GM12878 (cell line): ENCODE measurements around the gene CAPN10. TPM values are rescaled to one million over a fixed set of nuclear protein-coding genes. Genes with fewer than 3 reads are reported as not detected.

Experiments
- ATAC-seq: fragments of 200-7000 bp; cut with Tn5 transposase; 3 replicates; pipeline ENCODE4 v1.9.1; 2020; ENCODE audit warnings: mild to moderate bottlenecking, moderate library complexity
- BruUV-seq: library from RNA; stranded (reverse); fragments of 400-500 nt; replicated peaks from 2 replicates; lab custom pipeline; 2021; lab: Mats Ljungman, UMichigan
- CTCF ChIA-PET: fragments of 300-600 bp; sonication (Branson Sonifier 250); formaldehyde crosslinking; extraction: SDS; loops from one replicate; lab custom pipeline; 2021; ENCODE audit warnings: inconsistent platforms; lab: Yijun Ruan, JAX
- POLR2A ChIA-PET: fragments of 350-600 bp; formaldehyde crosslinking; extraction: SDS; loops from one replicate; lab custom pipeline; 2021; ENCODE audit warnings: inconsistent platforms; lab: Charles Lee
- RAD21 ChIA-PET: fragments of 300-600 bp; sonication (Branson Sonifier 250); formaldehyde crosslinking; loops from one replicate; lab custom pipeline; 2023; ENCODE audit warnings: antibody characterized with exemption; ENCODE audit not compliant: unreplicated experiment; lab: Charles Lee
- SMC1A ChIA-PET: fragments of 300-600 bp; sonication (Branson Sonifier 250); formaldehyde crosslinking; loops from one replicate; lab custom pipeline; 2023; ENCODE audit not compliant: unreplicated experiment, uncharacterized antibody; lab: Charles Lee
- DNase-seq: peaks from one replicate; pipeline ENCODE4 v3.0.0-alpha.2; 2011; ENCODE audit warnings: low read depth, low spot score
- FAIRE-seq: peaks from 3 replicates; lab custom pipeline; 2011; peaks lifted over from hg19 to GRCh38; lab: Jason Lieb, UNC
- H2AFZ ChIP-seq: 2 replicates; pipeline ENCODE4 v1.6.0; 2011; ENCODE audit warnings: low read depth, low read length, control low read depth; ENCODE audit not compliant: control insufficient read depth
- H3K27ac ChIP-seq: 2 replicates; pipeline ENCODE4 v1.5.1; 2011; ENCODE audit warnings: control low read depth; ENCODE audit not compliant: control insufficient read depth, insufficient read depth
- H3K27me3 ChIP-seq, 2 experiments: replicated peaks in 1 of 2; 2 replicates each; pipeline versions ENCODE4 v1.6.0 to v1.6.1; 2011; ENCODE audit warnings: low read length in 1 of 2; ENCODE audit not compliant: control insufficient read depth in 2 of 2, insufficient read depth in 2 of 2
- H3K36me3 ChIP-seq, 2 experiments: 2 replicates each; pipeline ENCODE4 v1.5.1; 2011; ENCODE audit warnings: low read length in 1 of 2; ENCODE audit not compliant: control insufficient read depth in 2 of 2, insufficient read depth in 2 of 2
- H3K4me1 ChIP-seq: 2 replicates; pipeline ENCODE4 v1.6.1; 2011; ENCODE audit warnings: mild to moderate bottlenecking, low read length, moderate library complexity, mixed read lengths; ENCODE audit not compliant: control insufficient read depth, insufficient read depth
- H3K4me2 ChIP-seq: 2 replicates; pipeline ENCODE4 v1.6.0; 2011; ENCODE audit warnings: control low read depth; ENCODE audit not compliant: control insufficient read depth, insufficient read depth
- H3K4me3 ChIP-seq: fragments of 200-600 bp; sonication (generic); 2 replicates; pipeline ENCODE4 v1.5.1; 2016
- H3K79me2 ChIP-seq: 2 replicates; pipeline ENCODE4 v1.6.0; 2011; ENCODE audit warnings: low read length; ENCODE audit not compliant: control insufficient read depth, insufficient read depth
- H3K9ac ChIP-seq: 2 replicates; pipeline ENCODE4 v1.8.0; 2011; ENCODE audit warnings: low read length, control low read depth, mixed read lengths; ENCODE audit not compliant: control insufficient read depth, insufficient read depth
- H3K9me3 ChIP-seq: replicated peaks from 3 replicates; pipeline ENCODE4 v1.5.1; 2011; ENCODE audit warnings: mild to moderate bottlenecking, low read length; ENCODE audit not compliant: control insufficient read depth, insufficient read depth
- H4K20me1 ChIP-seq: 2 replicates; pipeline ENCODE4 v1.6.0; 2011; ENCODE audit not compliant: control insufficient read depth, insufficient read depth
- CBX3 ChIP-seq: fragments of 200-600 bp; sonication (generic); IDR thresholded peaks from 2 replicates; pipeline ENCODE4 v1.6.1; 2016; ENCODE audit warnings: low read depth, borderline replicate concordance
- CHD1 ChIP-seq: IDR thresholded peaks from 2 replicates; pipeline ENCODE4 v1.6.1; 2012; ENCODE audit warnings: low read depth, low read length, improper control_type of control experiment
- CREB1 ChIP-seq: IDR thresholded peaks from 2 replicates; pipeline ENCODE4 v1.6.1; 2012; ENCODE audit warnings: low read depth, mild to moderate bottlenecking, inconsistent platforms
- JUND ChIP-seq: IDR thresholded peaks from 2 replicates; pipeline ENCODE4 v1.6.1; 2012; ENCODE audit warnings: low read depth, mild to moderate bottlenecking, low read length, improper control_type of control experiment, moderate library complexity
- PML ChIP-seq: IDR thresholded peaks from 2 replicates; pipeline ENCODE4 v1.6.1; 2012; ENCODE audit warnings: low read length, inconsistent platforms
- RB1 ChIP-seq: fragments of 450-650 bp; formaldehyde crosslinking; IDR thresholded peaks from 2 replicates; pipeline ENCODE4 v1.6.1; 2017; ENCODE audit warnings: mild to moderate bottlenecking, borderline replicate concordance
- RCOR1 ChIP-seq: conservative IDR thresholded peaks from 2 replicates; pipeline ENCODE4 v1.6.1; 2012; ENCODE audit warnings: low read depth, low read length, improper control_type of control experiment
- SUZ12 ChIP-seq: fragments of 200-600 bp; sonication (generic); IDR thresholded peaks from one replicate; pipeline ENCODE4 v1.6.1; 2018; ENCODE audit warnings: antibody characterized with exemption, mild to moderate bottlenecking; ENCODE audit not compliant: unreplicated experiment
- TCF12 ChIP-seq: IDR thresholded peaks from 2 replicates; pipeline ENCODE4 v1.6.1; 2011; ENCODE audit warnings: low read depth, mild to moderate bottlenecking, low read length
- ZNF207 ChIP-seq: fragments of 450-650 bp; IDR thresholded peaks from 2 replicates; pipeline ENCODE4 v1.6.1; 2014; ENCODE audit warnings: antibody characterized with exemption, mild to moderate bottlenecking, borderline replicate concordance
- ZNF622 ChIP-seq: fragments of 450-650 bp; IDR thresholded peaks from 2 replicates; pipeline ENCODE4 v1.6.1; 2017; ENCODE audit warnings: mild to moderate bottlenecking, inconsistent platforms
- ZZZ3 ChIP-seq: IDR thresholded peaks from 2 replicates; pipeline ENCODE4 v1.6.1; 2011; ENCODE audit warnings: low read depth; ENCODE audit not compliant: control insufficient read depth, insufficient read length
- WGBS: methylation state at CpG from one replicate; pipeline ENCODE4 v1.1.6; 2016; ENCODE audit warnings: low lambda C conversion rate; ENCODE audit not compliant: insufficient replicate concordance, insufficient coverage; ENCODE audit errors: missing lambda C conversion rate; 5-methylcytosine and 5-hydroxymethylcytosine counted together
- in situ Hi-C: fragments of 300-500 bp; cut with MboI; formaldehyde crosslinking; loops from 9 replicates; pipeline ENCODE4 v1.14.3; 2018; ENCODE audit warnings: mixed read lengths
- intact Hi-C: fragments of 100-400 bp; cut with micrococcal nuclease; formaldehyde crosslinking; loops from one replicate; pipeline ENCODE4 v1.14.2; 2022; ENCODE audit not compliant: unreplicated experiment
- polyA plus RNA-seq, 11 experiments: library from polyadenylated mRNA; depleted of rRNA in 4 of 11; unstranded in 6 of 11; stranded (reverse) in 5 of 11; fragments of >200 nt; fragmentation: Nextera tagmentation in 4 of 11; fragmentation: Illumina TruSeq in 1 of 11; extraction: Ambion mirVana in 4 of 11; extraction: Trizol in 1 of 11; gene quantifications; 1 replicate in 1 of 11; 2 replicates in 10 of 11; pipeline versions ENCODE4 v1.2.1 to v1.2.3, GENCODE V29; 2011 to 2016; ENCODE audit warnings: inconsistent platforms in 2 of 11, missing spikeins in 2 of 11, low read depth in 1 of 11
- total RNA-seq, 4 experiments: library from RNA; depleted of rRNA in 3 of 4; stranded (reverse); fragments of >200 nt in 3 of 4; fragmentation: Illumina TruSeq in 1 of 4; extraction: Trizol in 1 of 4; gene quantifications; 2 replicates each; pipeline versions ENCODE4 v1.2.1 to v1.2.3, GENCODE V29; 2013 to 2021
- TF ChIP-seq, protein P1 (sequence below): fragments of 450-650 bp; formaldehyde crosslinking; IDR thresholded peaks from 2 replicates; pipeline ENCODE4 v1.4.0; 2022; ENCODE audit warnings: mild to moderate bottlenecking, moderate library complexity
- TF ChIP-seq, protein P2 (sequence below): fragments of 450-650 bp; IDR thresholded peaks from 2 replicates; pipeline ENCODE4 v1.6.1; 2018; ENCODE audit warnings: borderline replicate concordance, mild to moderate bottlenecking; ENCODE audit not compliant: partially characterized antibody

CAPN10 gene
- total and polyA plus RNA-seq, 10 of the 15 experiments (the other 5 are each of a cell fraction or from before 2014, with no cell fraction given) = 0.37 to 40.6 (median 17.5) TPM

DNA sequence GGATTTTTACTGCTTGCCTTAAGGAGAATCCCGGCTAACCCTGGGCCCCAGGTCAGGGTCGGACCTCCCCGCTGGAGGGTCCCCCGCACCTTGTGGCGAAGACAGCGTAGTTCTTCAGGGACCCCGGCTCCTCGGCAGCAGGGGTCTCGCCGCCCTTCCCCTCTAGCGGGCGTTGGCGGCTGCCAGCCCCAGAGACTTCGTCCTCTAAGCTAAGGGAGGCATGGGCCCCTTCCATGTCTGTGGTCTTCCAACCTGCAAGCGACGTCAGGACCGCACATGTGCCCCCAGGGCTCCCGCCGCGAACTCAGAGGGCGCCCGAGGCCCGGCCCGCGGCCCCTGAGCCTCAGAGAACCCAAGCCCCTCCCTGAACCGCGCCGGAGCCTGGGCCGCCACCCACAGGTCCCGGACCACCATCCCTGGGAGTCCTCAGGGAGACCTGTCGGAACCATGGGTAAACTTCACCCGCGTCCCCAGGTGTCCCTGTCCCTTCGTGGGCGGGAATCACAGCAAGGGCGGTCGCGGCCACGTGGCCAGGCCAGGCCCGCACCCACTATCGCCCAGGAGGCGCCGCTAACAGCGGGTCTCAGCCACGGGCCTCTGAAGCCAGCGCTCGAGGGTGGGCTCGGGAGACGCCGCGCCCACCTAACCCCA, 29.3 kb upstream of the CAPN10 start:
- RAD21 ChIA-PET = interaction anchor here (1.5 to 11.7 kb wide), 3 partner anchors 8 to 43 kb away, joined by 5 to 206 read pairs (median 6); partner anchors contain the start of gene CAPN10
- H3K9me3 ChIP-seq = no peaks in the 10 kb centered on the region; the same call in 2 of the 3 replicates
- H3K9ac ChIP-seq = no peak overlapping the region
- TF ChIP-seq, protein P1, sequence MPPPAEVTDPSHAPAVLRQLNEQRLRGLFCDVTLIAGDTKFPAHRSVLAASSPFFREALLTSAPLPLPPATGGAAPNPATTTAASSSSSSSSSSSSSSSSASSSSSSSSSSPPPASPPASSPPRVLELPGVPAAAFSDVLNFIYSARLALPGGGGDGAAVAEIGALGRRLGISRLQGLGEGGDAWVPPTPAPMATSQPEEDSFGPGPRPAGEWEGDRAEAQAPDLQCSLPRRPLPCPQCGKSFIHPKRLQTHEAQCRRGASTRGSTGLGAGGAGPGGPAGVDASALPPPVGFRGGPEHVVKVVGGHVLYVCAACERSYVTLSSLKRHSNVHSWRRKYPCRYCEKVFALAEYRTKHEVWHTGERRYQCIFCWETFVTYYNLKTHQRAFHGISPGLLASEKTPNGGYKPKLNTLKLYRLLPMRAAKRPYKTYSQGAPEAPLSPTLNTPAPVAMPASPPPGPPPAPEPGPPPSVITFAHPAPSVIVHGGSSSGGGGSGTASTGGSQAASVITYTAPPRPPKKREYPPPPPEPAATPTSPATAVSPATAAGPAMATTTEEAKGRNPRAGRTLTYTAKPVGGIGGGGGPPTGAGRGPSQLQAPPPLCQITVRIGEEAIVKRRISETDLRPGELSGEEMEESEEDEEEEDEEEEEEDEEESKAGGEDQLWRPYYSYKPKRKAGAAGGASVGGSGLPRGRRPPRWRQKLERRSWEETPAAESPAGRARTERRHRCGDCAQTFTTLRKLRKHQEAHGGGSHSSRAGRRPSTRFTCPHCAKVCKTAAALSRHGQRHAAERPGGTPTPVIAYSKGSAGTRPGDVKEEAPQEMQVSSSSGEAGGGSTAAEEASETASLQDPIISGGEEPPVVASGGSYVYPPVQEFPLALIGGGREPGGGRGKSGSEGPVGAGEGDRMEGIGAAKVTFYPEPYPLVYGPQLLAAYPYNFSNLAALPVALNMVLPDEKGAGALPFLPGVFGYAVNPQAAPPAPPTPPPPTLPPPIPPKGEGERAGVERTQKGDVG = no peak
- TF ChIP-seq RCOR1 (no peak), PML (no peak), SUZ12 (no peak), ZNF207 (no peak), JUND (no peak), ZZZ3 (no peak), ZNF622 (no peak), CHD1 (no peak), CREB1 (no peak), CBX3 (no peak), TCF12 (no peak), RB1 (no peak)
- TF ChIP-seq, protein P2, sequence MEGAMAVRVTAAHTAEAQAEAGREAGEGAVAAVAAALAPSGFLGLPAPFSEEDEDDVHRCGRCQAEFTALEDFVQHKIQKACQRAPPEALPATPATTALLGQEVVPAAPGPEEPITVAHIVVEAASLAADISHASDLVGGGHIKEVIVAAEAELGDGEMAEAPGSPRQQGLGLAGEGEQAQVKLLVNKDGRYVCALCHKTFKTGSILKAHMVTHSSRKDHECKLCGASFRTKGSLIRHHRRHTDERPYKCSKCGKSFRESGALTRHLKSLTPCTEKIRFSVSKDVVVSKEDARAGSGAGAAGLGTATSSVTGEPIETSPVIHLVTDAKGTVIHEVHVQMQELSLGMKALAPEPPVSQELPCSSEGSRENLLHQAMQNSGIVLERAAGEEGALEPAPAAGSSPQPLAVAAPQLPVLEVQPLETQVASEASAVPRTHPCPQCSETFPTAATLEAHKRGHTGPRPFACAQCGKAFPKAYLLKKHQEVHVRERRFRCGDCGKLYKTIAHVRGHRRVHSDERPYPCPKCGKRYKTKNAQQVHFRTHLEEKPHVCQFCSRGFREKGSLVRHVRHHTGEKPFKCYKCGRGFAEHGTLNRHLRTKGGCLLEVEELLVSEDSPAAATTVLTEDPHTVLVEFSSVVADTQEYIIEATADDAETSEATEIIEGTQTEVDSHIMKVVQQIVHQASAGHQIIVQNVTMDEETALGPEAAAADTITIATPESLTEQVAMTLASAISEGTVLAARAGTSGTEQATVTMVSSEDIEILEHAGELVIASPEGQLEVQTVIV = no peak
- TF ChIP-seq, all 136 proteins: peak for 0
- 58% methylated on average over 32 of the region's 51 CpGs for WGBS
- H3K79me2 ChIP-seq = peaks cover 35% of the 10 kb centered on the region
- no peaks in the 10 kb centered on the region for H4K20me1 ChIP-seq
- peaks cover 33% of the 10 kb centered on the region for H3K4me1 ChIP-seq
- H3K36me3 ChIP-seq = peaks cover 0 to 10% of the 10 kb centered on the region in 2 experiments; a peak in 2 of 4 replicates
- intact Hi-C loops = no loop called here
- no peak overlapping the region for H3K27ac ChIP-seq
- no peak overlapping the region for H2AFZ ChIP-seq
- FAIRE-seq = no peak
- POLR2A ChIA-PET = interaction anchor here (1.0 to 2.7 kb wide), 2 partner anchors 8 to 28 kb away, joined by 3 to 8 read pairs; no protein-coding TSS in a partner anchor
- no TSS peak for BruUV-seq
- H3K4me2 ChIP-seq = peak overlapping the region; percentile 99
- in situ Hi-C loops = no loop called here
- SMC1A ChIA-PET = interaction anchor here (0.7 to 12.1 kb wide), 4 partner anchors 11 to 43 kb away, joined by 3 to 124 read pairs (median 3); partner anchors contain the start of genes CAPN10 and RNPEPL1
- no peak for DNase-seq
- no peak for ATAC-seq
- peak overlapping the region; percentile 66; the same call in 1 of the 2 replicates for H3K4me3 ChIP-seq
- no peaks in the 10 kb centered on the region for H3K27me3 ChIP-seq
- CTCF ChIA-PET = interaction anchor here (1.3 to 7.9 kb wide), 5 partner anchors 9 to 494 kb away, joined by 3 to 45 read pairs (median 14); partner anchors contain the start of gene CAPN10
